Glomerular visceral epithelial cell (primary cell): Measurements from ENCODE around the gene LETM1.

Experiments used
- DNase-seq: peaks from one replicate; pipeline ENCODE4 v3.0.0-alpha.2; 2016; ENCODE audit errors: extremely low spot score

Gene LETM1

DNA sequence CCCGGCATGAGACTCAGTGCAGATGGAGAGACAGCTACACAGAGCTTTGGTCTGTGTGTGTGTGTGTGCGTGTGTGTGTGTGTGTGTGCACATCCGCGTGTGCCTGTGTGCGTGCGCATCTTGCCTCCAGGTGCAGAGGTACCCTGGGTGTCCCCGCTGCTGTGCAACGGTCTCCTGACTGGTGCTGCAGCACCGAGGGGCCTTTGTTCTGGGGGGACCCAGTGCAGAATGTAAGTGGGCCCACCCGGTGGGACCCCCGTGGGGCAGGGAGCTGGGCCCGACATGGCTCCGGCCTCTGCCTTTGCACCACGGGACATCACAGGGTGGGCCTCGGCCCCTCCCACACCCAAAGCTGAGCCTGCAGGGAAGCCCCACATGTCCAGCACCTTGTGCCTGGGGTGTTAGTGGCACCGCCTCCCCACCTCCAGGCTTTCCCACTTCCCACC, 48.6 kb downstream of the LETM1 start:
- no peak for DNase-seq

DNA sequence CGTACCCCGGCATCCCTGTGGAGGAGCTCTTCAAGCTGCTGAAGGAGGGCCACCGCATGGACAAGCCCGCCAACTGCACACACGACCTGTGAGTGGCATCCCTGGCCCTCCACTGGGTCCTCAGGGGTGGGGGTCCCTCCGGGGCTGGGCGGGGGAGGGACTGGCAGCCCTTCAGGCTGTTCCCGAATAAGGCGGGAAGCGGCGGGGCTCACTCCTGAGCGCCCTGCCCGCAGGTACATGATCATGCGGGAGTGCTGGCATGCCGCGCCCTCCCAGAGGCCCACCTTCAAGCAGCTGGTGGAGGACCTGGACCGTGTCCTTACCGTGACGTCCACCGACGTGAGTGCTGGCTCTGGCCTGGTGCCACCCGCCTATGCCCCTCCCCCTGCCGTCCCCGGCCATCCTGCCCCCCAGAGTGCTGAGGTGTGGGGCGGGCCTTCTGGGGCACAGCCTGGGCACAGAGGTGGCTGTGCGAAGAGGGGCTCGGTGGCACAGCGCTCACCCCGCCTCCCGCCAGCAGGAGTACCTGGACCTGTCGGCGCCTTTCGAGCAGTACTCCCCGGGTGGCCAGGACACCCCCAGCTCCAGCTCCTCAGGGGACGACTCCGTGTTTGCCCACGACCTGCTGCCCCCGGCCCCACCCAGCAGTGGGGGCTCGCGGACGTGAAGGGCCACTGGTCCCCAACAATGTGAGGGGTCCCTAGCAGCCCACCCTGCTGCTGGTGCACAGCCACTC, 49.2 kb downstream of the LETM1 start:
- DNase-seq = no peak

DNA sequence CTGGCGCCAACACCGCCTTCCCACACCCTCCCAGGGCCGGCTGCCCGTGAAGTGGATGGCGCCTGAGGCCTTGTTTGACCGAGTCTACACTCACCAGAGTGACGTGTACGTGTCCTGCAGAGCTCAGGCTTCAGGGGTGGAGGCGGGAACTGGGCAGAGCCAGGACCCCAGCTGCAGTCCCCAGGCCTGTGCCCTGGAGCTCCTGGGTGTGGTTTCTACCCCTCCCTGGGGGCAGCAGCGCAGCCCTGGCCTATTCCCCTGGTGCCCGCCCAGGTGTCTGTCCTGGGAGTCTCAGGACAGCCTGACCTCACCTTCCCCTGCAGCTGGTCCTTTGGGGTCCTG, 49.8 kb downstream of the LETM1 start:
- no peak for DNase-seq

DNA sequence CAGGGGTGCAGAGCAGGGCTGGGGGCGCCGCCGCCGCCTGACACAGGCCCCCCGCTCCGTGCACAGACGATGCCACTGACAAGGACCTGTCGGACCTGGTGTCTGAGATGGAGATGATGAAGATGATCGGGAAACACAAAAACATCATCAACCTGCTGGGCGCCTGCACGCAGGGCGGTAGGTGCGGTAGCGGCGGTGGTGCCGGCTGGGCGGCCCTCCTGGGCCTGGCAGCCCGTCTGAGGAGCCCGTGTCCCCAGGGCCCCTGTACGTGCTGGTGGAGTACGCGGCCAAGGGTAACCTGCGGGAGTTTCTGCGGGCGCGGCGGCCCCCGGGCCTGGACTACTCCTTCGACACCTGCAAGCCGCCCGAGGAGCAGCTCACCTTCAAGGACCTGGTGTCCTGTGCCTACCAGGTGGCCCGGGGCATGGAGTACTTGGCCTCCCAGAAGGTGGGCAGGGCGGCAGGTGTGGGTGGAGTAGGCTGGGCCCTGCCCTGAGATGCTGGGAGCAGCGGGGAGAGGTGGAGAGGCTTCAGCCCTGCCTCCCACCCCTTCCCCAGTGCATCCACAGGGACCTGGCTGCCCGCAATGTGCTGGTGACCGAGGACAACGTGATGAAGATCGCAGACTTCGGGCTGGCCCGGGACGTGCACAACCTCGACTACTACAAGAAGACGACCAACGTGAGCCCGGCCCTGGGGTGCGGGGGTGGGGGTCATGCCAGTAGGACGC, 50.3 kb downstream of the LETM1 start:
- no peak for DNase-seq

DNA sequence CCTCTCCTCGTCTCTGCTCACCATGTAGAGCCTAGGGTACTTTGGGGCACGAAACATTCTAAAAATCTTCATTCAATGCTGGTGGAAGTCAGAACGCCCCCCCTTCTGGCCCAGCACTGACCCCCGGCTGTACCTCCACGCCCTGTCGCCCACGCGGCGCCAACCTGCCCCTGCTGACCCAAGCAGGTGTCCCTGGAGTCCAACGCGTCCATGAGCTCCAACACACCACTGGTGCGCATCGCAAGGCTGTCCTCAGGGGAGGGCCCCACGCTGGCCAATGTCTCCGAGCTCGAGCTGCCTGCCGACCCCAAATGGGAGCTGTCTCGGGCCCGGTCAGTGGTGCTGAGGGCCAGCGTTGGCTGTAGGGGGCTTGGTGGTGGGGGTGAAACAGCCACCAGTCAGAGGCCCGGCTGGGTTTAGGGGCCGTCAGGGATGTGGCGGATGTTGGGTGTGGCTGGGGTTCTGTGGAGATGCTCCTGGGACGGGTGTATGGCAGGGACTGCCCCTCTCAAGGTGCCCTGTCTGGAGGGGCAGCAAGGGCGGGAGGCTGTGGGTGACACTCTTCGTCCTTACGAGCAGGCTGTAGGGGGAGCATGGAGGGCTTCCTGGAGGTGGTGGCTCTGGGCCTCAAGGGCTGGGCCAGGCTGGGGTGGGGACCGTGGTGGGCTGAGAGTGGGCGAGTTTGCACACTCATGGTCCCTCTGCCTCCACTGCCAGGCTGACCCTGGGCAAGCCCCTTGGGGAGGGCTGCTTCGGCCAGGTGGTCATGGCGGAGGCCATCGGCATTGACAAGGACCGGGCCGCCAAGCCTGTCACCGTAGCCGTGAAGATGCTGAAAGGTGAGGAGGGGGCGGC, 51.1 kb downstream of the LETM1 start:
- DNase-seq = no peak

DNA sequence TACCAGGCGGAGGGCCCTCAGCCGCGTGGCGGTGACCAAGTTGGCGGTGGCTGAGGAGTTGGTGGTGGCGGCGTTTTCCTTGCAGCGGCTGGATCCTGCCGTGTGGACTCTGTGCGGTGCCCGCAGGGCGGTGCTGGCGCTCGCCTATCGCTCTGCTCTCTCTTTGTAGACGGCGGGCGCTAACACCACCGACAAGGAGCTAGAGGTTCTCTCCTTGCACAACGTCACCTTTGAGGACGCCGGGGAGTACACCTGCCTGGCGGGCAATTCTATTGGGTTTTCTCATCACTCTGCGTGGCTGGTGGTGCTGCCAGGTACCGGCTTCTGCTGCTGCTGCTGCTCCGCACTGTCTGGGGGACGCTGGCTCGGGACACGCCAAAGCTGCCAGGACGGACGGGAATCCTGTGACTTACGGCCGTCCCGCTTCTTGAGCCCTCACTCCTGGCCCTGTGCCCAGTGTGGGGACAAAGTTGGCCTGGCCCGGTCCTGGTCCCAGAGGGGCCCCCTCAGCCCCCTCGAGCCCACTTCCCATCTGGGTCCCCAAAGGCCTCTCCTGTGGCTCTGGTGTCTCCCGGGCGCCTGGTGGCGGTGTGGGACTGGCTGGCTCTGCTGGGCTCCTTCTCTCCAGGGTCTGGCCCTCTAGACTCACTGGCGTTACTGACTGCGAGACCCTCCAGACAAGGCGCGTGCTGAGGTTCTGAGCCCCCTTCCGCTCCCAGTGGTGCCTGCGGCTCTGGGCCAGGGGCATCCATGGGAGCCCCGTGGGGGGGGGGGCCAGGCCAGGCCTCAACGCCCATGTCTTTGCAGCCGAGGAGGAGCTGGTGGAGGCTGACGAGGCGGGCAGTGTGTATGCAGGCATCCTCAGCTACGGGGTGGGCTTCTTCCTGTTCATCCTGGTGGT, 52.2 kb downstream of the LETM1 start:
- no peak for DNase-seq

DNA sequence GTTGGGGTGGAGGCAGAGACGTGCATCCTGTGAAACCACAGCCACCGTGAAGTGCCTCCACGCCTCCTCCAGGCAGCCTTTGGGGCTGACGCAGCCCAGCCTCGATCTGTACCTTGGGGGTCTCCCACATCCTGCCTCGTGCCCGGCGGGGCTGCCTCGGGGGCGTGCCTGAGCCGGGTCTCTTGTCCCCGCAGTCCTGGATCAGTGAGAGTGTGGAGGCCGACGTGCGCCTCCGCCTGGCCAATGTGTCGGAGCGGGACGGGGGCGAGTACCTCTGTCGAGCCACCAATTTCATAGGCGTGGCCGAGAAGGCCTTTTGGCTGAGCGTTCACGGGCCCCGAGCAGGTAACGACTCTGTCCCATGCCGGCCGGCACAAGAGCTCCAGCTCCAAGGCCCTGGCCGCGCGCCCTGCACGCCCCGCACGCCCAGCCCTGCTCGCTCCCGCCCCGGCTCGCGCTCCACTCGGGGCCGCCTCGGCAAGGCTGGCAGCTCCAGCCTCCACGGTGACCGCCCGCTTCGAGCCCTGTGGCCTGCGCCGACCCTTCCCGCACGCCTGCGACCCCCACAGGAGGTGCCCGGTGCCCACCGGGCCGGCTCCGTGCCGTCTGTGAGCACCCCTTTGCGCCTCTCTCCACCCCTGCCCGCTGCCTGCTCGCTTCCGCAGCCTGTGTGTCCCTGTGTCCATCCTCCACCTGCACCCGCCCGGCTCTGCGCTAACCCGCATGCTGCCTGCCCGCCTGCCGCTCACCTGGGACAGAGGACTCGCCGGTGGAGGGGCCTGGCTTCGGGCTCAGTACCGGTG, 53.0 kb downstream of the LETM1 start:
- no peak for DNase-seq

DNA sequence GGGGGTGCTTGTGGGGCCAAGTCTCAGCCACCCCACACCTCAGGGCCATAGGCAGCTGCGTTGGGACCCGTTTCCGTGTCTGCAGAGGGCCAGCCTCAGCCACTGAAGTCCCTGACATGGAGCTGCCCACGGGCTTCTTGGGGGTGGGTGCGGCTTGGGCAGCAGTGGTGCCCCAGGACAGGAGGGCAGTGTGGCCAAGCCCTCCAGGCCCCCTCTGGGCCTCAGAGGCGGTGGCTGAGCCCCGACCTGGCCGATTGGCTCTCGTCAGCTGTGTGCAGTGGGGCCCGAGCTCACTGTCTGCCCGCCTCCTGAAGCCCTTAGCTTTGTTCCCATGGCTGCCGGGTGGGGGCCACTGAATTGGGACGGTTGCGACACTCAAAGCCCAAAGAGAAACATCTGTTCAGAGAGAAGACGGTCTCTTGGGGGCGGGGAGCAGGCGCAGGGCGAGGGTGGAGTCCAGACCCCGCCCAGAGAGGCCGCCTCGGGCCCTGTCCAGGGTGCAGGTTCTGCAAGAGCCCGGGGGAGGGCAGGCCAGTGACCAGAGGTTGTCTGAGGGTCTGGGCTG, 53.7 kb downstream of the LETM1 start:
- no peak for DNase-seq

DNA sequence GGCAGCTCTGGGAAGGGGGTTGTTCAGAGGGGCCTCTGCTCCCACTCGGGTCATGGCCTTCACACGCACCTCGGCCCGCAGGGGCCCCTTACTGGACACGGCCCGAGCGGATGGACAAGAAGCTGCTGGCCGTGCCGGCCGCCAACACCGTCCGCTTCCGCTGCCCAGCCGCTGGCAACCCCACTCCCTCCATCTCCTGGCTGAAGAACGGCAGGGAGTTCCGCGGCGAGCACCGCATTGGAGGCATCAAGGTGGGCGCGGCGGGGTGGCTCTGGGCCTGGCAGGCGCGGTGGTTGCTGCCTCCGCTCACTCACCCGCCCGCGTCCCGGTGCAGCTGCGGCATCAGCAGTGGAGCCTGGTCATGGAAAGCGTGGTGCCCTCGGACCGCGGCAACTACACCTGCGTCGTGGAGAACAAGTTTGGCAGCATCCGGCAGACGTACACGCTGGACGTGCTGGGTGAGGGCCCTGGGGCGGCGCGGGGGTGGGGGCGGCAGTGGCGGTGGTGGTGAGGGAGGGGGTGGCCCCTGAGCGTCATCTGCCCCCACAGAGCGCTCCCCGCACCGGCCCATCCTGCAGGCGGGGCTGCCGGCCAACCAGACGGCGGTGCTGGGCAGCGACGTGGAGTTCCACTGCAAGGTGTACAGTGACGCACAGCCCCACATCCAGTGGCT, 54.5 kb downstream of the LETM1 start:
- no peak for DNase-seq

DNA sequence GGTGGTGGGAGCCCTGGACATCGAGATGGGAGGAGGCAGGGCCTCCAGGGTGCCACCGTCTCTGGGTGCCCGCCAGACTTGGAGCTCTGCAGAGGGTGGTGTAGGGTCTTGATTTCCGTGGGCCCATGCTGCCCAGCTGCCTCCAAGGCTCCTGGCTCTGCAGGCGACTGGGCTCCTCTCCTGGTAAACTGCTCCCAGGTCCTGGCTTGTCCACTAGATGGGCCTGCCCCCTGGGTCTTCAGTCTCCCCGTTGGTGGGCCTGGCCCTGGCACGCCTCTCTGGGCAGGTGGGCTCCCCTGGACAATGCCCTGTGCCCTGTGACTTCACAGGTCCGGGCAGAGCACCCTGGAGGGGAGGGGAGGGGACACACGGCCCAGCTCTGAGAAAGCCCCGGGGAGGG, 55.2 kb downstream of the LETM1 start:
- DNase-seq = no peak

DNA sequence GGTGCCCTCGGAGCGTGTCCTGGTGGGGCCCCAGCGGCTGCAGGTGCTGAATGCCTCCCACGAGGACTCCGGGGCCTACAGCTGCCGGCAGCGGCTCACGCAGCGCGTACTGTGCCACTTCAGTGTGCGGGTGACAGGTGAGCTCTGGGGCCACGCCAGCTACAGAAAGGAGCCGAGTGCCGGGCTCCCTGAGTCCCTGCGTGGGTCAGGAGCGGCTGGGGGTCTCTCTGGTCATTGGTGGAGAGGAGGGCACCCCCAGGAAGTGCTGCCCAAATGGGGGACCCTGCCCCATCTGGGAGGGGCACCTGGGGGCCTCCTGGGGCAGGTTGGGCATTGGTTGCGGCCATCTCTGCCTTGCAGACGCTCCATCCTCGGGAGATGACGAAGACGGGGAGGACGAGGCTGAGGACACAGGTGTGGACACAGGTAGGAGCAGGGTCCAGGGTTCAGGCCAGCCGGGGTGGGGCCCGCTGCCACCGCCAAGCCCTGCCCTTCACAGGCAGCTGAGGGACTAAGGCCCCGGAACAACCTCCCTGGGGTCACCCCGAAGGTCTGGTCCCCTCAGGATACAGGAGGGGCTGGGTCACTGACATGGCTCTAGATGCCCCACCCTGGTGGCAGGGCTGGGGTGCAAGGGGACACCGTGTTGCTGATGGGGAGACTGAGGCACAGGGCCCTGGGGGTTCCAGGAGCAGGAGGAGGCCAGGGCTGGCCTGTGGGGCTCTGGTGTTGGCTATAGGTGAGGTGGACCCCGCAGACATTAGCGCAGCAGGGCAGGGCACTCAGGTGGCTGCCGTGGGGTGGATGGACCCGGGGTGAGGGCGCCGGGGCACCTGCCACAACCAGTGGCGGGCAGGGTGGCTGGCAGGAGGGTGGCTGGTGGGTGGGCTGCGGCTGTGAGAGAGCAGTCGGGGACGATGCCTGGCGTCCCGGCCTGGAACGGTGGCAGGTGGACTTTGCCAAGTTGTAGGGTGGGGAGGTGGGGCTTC, 56.3 kb downstream of the LETM1 start:
- DNase-seq = no peak

DNA sequence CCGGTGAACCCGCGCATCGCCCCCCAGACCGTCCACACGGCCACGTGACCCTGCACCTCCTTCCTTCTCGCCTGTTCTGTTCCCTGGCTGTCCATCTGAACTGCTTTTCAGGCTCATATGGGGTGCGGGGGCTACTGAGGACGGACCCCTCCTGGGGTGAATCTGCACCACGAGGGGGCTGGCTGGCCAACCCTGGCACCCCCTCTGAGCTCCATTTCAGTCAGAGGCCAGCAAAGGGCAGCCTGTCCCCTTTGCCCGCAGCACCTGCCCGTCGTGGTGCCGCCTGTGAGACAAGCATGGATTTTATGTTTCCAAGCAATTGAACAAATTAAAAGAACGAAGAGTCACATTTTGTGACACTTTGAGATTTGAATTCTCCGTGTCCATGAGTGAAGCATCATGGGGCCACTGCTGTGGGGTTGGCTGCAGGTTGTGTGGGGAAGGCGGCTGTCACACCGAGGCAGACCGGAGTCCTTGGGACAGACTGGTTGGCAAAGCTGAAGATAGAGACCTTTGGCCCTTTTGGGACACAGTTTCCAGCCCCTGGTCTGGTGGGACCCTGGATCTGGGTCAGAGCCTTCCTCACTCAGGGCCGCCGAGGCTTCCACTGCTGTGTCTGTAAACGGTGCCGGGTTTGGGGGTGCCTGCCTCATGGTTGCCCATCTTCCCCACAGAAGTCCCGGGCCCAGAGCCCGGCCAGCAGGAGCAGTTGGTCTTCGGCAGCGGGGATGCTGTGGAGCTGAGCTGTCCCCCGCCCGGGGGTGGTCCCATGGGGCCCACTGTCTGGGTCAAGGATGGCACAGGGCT, 57.2 kb downstream of the LETM1 start:
- no peak for DNase-seq

DNA sequence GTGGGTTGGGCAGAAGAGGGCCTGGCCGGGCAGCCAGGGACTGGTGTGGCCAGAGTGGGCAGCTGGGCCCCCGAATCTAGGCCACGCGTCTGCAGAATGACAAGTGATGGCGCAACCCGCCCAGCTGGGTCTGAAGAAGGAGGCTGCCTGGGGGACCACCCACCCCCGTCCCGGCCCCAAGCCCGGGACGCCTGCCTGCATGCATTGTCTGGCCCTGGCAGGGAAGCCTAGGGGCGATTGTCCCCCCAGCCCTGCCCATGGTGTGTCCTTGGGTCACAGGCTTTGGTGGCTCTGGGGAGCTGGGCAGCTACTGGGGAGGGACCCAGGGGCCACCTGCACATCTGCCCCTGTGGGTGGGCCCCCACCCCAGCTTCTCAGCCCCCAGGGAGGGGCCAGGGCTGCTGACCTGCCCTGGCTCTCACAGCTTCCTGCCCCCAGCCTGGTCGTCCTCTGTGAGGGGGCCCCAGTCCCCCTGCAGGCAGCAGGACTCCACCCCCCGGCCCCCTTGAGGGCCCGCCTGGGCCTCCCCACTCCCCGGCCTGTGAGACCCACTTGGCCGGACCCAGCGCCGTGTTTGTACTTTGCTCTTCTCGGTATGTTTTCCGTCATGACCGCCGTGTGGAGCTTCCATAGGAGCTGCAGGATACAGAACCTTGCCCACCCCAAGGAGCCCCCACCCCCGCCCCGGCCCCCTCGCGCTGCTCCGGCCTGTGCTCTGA, 57.9 kb downstream of the LETM1 start:
- no peak for DNase-seq

DNA sequence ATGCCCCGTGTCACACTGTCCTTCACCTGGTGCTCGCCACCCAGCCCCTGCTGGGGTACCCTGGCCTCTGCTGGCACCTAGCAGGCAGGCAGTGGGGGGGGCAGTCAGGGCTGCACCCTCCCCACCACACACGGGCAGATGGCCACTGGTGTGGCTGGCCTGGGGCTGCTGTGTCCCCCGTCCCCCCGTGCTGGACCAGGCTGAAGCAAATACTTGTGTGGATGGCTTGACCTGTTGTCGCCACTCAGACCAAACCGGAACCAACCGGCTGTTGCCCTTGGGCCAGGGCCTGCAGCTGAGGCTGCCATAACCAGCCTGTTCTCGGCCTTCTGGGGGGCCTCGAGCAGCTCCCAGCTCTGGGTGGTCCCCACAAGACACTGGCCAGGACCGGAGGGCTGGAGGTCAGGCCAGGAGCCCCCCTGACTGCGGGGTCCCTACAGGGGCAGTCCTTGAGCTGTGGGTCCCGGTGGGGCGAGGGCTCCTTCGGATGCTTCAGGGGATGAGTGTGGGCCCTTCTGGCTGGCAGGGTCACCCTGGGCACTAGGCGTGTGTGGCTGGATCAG, 58.6 kb downstream of the LETM1 start:
- DNase-seq = no peak

DNA sequence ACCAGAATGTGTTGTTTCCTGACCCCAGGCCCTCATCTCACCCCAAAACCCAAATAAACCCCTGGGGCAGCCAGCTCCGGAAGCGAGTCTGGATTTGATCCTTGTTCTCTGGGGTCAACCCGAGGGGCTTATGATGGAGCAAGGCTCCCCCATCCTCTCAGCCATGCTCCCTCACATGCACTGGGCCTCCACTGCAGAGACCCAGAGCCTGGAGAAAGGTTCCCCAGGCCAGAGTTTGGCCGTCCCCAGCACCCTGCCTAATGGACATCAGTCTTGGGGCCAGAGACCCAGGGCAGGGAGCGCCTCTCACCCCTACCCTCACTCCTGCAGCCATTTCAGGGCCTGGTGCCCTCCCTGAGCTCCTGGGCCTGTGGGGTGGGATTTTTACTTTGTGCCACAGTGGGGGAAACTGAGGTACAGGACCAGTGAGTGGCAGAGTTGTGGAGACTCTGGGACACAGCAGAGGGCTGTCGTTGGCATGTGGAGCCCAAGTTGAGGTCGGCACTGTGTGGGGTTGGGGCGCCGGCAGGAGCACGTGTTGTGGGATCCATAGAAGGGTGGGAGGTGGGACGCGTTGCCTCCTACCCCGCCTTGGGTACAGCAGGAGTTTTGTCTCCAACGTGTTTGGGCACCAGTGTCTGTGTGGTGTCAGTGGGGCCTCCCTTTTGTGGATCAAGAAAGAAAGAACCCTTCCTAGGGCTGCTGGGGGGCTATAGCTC, 59.3 kb downstream of the LETM1 start:
- no peak for DNase-seq
